GM12878 (cell line): ENCODE measurements around the gene C17orf107. TPM values are rescaled to one million over a fixed set of nuclear protein-coding genes. Genes with fewer than 3 reads are reported as not detected.

Experiments
- ATAC-seq: fragments of 200-7000 bp; cut with Tn5 transposase; 3 replicates; pipeline ENCODE4 v1.9.1; 2020; ENCODE audit warnings: mild to moderate bottlenecking, moderate library complexity
- BruUV-seq: library from RNA; stranded (reverse); fragments of 400-500 nt; replicated peaks from 2 replicates; lab custom pipeline; 2021; lab: Mats Ljungman, UMichigan
- CTCF ChIA-PET: fragments of 300-600 bp; sonication (Branson Sonifier 250); formaldehyde crosslinking; extraction: SDS; loops from one replicate; lab custom pipeline; 2021; ENCODE audit warnings: inconsistent platforms; lab: Yijun Ruan, JAX
- POLR2A ChIA-PET: fragments of 350-600 bp; formaldehyde crosslinking; extraction: SDS; loops from one replicate; lab custom pipeline; 2021; ENCODE audit warnings: inconsistent platforms; lab: Charles Lee
- RAD21 ChIA-PET: fragments of 300-600 bp; sonication (Branson Sonifier 250); formaldehyde crosslinking; loops from one replicate; lab custom pipeline; 2023; ENCODE audit warnings: antibody characterized with exemption; ENCODE audit not compliant: unreplicated experiment; lab: Charles Lee
- SMC1A ChIA-PET: fragments of 300-600 bp; sonication (Branson Sonifier 250); formaldehyde crosslinking; loops from one replicate; lab custom pipeline; 2023; ENCODE audit not compliant: unreplicated experiment, uncharacterized antibody; lab: Charles Lee
- DNase-seq: peaks from one replicate; pipeline ENCODE4 v3.0.0-alpha.2; 2011; ENCODE audit warnings: low read depth, low spot score
- FAIRE-seq: peaks from 3 replicates; lab custom pipeline; 2011; peaks lifted over from hg19 to GRCh38; lab: Jason Lieb, UNC
- H2AFZ ChIP-seq: 2 replicates; pipeline ENCODE4 v1.6.0; 2011; ENCODE audit warnings: low read depth, low read length, control low read depth; ENCODE audit not compliant: control insufficient read depth
- H3K27ac ChIP-seq: 2 replicates; pipeline ENCODE4 v1.5.1; 2011; ENCODE audit warnings: control low read depth; ENCODE audit not compliant: control insufficient read depth, insufficient read depth
- H3K27me3 ChIP-seq, 2 experiments: replicated peaks in 1 of 2; 2 replicates each; pipeline versions ENCODE4 v1.6.0 to v1.6.1; 2011; ENCODE audit warnings: low read length in 1 of 2; ENCODE audit not compliant: control insufficient read depth in 2 of 2, insufficient read depth in 2 of 2
- H3K36me3 ChIP-seq, 2 experiments: 2 replicates each; pipeline ENCODE4 v1.5.1; 2011; ENCODE audit warnings: low read length in 1 of 2; ENCODE audit not compliant: control insufficient read depth in 2 of 2, insufficient read depth in 2 of 2
- H3K4me1 ChIP-seq: 2 replicates; pipeline ENCODE4 v1.6.1; 2011; ENCODE audit warnings: mild to moderate bottlenecking, low read length, moderate library complexity, mixed read lengths; ENCODE audit not compliant: control insufficient read depth, insufficient read depth
- H3K4me2 ChIP-seq: 2 replicates; pipeline ENCODE4 v1.6.0; 2011; ENCODE audit warnings: control low read depth; ENCODE audit not compliant: control insufficient read depth, insufficient read depth
- H3K4me3 ChIP-seq: fragments of 200-600 bp; sonication (generic); 2 replicates; pipeline ENCODE4 v1.5.1; 2016
- H3K79me2 ChIP-seq: 2 replicates; pipeline ENCODE4 v1.6.0; 2011; ENCODE audit warnings: low read length; ENCODE audit not compliant: control insufficient read depth, insufficient read depth
- H3K9ac ChIP-seq: 2 replicates; pipeline ENCODE4 v1.8.0; 2011; ENCODE audit warnings: low read length, control low read depth, mixed read lengths; ENCODE audit not compliant: control insufficient read depth, insufficient read depth
- H3K9me3 ChIP-seq: replicated peaks from 3 replicates; pipeline ENCODE4 v1.5.1; 2011; ENCODE audit warnings: mild to moderate bottlenecking, low read length; ENCODE audit not compliant: control insufficient read depth, insufficient read depth
- H4K20me1 ChIP-seq: 2 replicates; pipeline ENCODE4 v1.6.0; 2011; ENCODE audit not compliant: control insufficient read depth, insufficient read depth
- ATF3 ChIP-seq: IDR thresholded peaks from 2 replicates; pipeline ENCODE4 v1.6.1; 2011; ENCODE audit warnings: low read depth, mild to moderate bottlenecking, low read length, moderate library complexity, borderline replicate concordance; ENCODE audit errors: extremely low read depth
- CHD4 ChIP-seq: fragments of 200-600 bp; sonication (generic); IDR thresholded peaks from 2 replicates; pipeline ENCODE4 v1.6.1; 2016; ENCODE audit warnings: mild to moderate bottlenecking
- E2F8 ChIP-seq: fragments of 450-650 bp; IDR thresholded peaks from 2 replicates; pipeline ENCODE4 v1.6.1; 2018; ENCODE audit warnings: mild to moderate bottlenecking, low read depth, moderate library complexity; ENCODE audit not compliant: partially characterized antibody
- HDAC6 ChIP-seq: fragments of 200-600 bp; sonication (generic); IDR thresholded peaks from one replicate; pipeline ENCODE4 v1.8.0; 2017; ENCODE audit warnings: antibody characterized with exemption; ENCODE audit not compliant: unreplicated experiment
- HDGF ChIP-seq: fragments of 450-650 bp; IDR thresholded peaks from 2 replicates; pipeline ENCODE4 v1.6.1; 2016; ENCODE audit warnings: antibody characterized with exemption
- KAT2A ChIP-seq: conservative IDR thresholded peaks from 2 replicates; pipeline ENCODE4 v1.6.1; 2011; ENCODE audit warnings: low read depth, low read length; ENCODE audit not compliant: control insufficient read depth
- KDM1A ChIP-seq: fragments of 200-600 bp; sonication (generic); IDR thresholded peaks from 2 replicates; pipeline ENCODE4 v1.6.1; 2016; ENCODE audit warnings: borderline replicate concordance
- POLR2A ChIP-seq: IDR thresholded peaks from 2 replicates; pipeline ENCODE4 v1.6.1; 2011; ENCODE audit warnings: low read depth, mild to moderate bottlenecking, low read length
- RBBP5 ChIP-seq: fragments of 200-600 bp; sonication (generic); conservative IDR thresholded peaks from 2 replicates; pipeline ENCODE4 v1.6.1; 2016
- TARDBP ChIP-seq: IDR thresholded peaks from 2 replicates; pipeline ENCODE4 v1.6.1; 2016; ENCODE audit warnings: borderline replicate concordance
- ZNF274 ChIP-seq: IDR thresholded peaks from one replicate; pipeline ENCODE4 v1.8.0; 2011; ENCODE audit not compliant: insufficient read length, insufficient read depth
- ZZZ3 ChIP-seq: IDR thresholded peaks from 2 replicates; pipeline ENCODE4 v1.6.1; 2011; ENCODE audit warnings: low read depth; ENCODE audit not compliant: control insufficient read depth, insufficient read length
- WGBS: methylation state at CpG from one replicate; pipeline ENCODE4 v1.1.6; 2016; ENCODE audit warnings: low lambda C conversion rate; ENCODE audit not compliant: insufficient replicate concordance, insufficient coverage; ENCODE audit errors: missing lambda C conversion rate; 5-methylcytosine and 5-hydroxymethylcytosine counted together
- in situ Hi-C: fragments of 300-500 bp; cut with MboI; formaldehyde crosslinking; loops from 9 replicates; pipeline ENCODE4 v1.14.3; 2018; ENCODE audit warnings: mixed read lengths
- intact Hi-C: fragments of 100-400 bp; cut with micrococcal nuclease; formaldehyde crosslinking; loops from one replicate; pipeline ENCODE4 v1.14.2; 2022; ENCODE audit not compliant: unreplicated experiment
- polyA plus RNA-seq, 11 experiments: library from polyadenylated mRNA; depleted of rRNA in 4 of 11; unstranded in 6 of 11; stranded (reverse) in 5 of 11; fragments of >200 nt; fragmentation: Nextera tagmentation in 4 of 11; fragmentation: Illumina TruSeq in 1 of 11; extraction: Ambion mirVana in 4 of 11; extraction: Trizol in 1 of 11; gene quantifications; 1 replicate in 1 of 11; 2 replicates in 10 of 11; pipeline versions ENCODE4 v1.2.1 to v1.2.3, GENCODE V29; 2011 to 2016; ENCODE audit warnings: inconsistent platforms in 2 of 11, missing spikeins in 2 of 11, low read depth in 1 of 11
- total RNA-seq, 4 experiments: library from RNA; depleted of rRNA in 3 of 4; stranded (reverse); fragments of >200 nt in 3 of 4; fragmentation: Illumina TruSeq in 1 of 4; extraction: Trizol in 1 of 4; gene quantifications; 2 replicates each; pipeline versions ENCODE4 v1.2.1 to v1.2.3, GENCODE V29; 2013 to 2021
- TF ChIP-seq, protein P1 (sequence below): fragments of 450-650 bp; IDR thresholded peaks from 2 replicates; pipeline ENCODE4 v1.6.1; 2014; ENCODE audit warnings: mild to moderate bottlenecking
- TF ChIP-seq, protein P2 (sequence below): IDR thresholded peaks from 2 replicates; pipeline ENCODE4 v1.6.1; 2011; ENCODE audit warnings: low read depth, low read length, improper control_type of control experiment, borderline replicate concordance

C17orf107 gene
- total and polyA plus RNA-seq, 10 of the 15 experiments (the other 5 are each of a cell fraction or from before 2014, with no cell fraction given) = 0.05 to 0.46 (median 0.11) TPM; not detected in 3

- Histone ChIP-seq H3K79me2 (peaks cover 2% of the 10 kb centered on the region), H3K9me3 (no peaks in the 10 kb centered on the region), H3K36me3 (no peaks in the 10 kb centered on the region; a peak in 3 of 4 replicates), H3K9ac (no peak overlapping the region), H2AFZ (no peak overlapping the region), H3K4me2 (no peak overlapping the region), H3K27ac (no peak overlapping the region), H3K27me3 (no peaks in the 10 kb centered on the region), H3K4me1 (no peaks in the 10 kb centered on the region), H3K4me3 (no peak overlapping the region), H4K20me1 (peaks cover 5% of the 10 kb centered on the region)
- SMC1A ChIA-PET = interaction anchor here (2.0 kb wide), 1 partner anchor 12 kb away, joined by 4 read pairs; no protein-coding TSS in a partner anchor
- FAIRE-seq (no peak), ATAC-seq (no peak), DNase-seq (no peak)
- POLR2A ChIA-PET = no interaction called here
- BruUV-seq = no TSS peak
- in situ Hi-C loops (no loop called here), intact Hi-C loops (no loop called here)
- TF ChIP-seq, protein P1, sequence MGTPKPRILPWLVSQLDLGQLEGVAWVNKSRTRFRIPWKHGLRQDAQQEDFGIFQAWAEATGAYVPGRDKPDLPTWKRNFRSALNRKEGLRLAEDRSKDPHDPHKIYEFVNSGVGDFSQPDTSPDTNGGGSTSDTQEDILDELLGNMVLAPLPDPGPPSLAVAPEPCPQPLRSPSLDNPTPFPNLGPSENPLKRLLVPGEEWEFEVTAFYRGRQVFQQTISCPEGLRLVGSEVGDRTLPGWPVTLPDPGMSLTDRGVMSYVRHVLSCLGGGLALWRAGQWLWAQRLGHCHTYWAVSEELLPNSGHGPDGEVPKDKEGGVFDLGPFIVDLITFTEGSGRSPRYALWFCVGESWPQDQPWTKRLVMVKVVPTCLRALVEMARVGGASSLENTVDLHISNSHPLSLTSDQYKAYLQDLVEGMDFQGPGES = no peak
- TF ChIP-seq KAT2A (no peak), ZZZ3 (no peak), KDM1A (no peak), E2F8 (no peak), RBBP5 (no peak), ZNF274 (no peak), CHD4 (no peak), HDAC6 (no peak), POLR2A (no peak), HDGF (no peak), TARDBP (no peak), ATF3 (no peak)
- TF ChIP-seq, protein P2, sequence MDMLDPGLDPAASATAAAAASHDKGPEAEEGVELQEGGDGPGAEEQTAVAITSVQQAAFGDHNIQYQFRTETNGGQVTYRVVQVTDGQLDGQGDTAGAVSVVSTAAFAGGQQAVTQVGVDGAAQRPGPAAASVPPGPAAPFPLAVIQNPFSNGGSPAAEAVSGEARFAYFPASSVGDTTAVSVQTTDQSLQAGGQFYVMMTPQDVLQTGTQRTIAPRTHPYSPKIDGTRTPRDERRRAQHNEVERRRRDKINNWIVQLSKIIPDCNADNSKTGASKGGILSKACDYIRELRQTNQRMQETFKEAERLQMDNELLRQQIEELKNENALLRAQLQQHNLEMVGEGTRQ = no peak
- RAD21 ChIA-PET = no interaction called here
- CTCF ChIA-PET = no interaction called here
- WGBS = 100% methylated on average over 3 of the region's 3 CpGs
Observed at GRCh38 chr17:4851084-4851483, 48.3 kb upstream of the C17orf107 start.
